KOPT-K1 (cell line): ENCODE results near the gene LTB4R.
"Not testable (repeated sequence)": the region's sequence is repeated elsewhere in the genome, so short reads cannot be mapped to it uniquely, and the experiment has no call there.

ENCODE experiments used
- H3K27ac ChIP-seq: fragments of 200-600 bp; sonication (generic); 2 replicates; pipeline ENCODE4 v1.5.1; 2016; ENCODE audit warnings: antibody characterized with exemption, mild to moderate bottlenecking, low read depth, low read length; ENCODE audit not compliant: poor library complexity, severe bottlenecking
- H3K36me3 ChIP-seq: fragments of 200-600 bp; sonication (generic); 2 replicates; pipeline ENCODE4 v1.5.1; 2017; ENCODE audit warnings: antibody characterized with exemption, mild to moderate bottlenecking, low read length, moderate library complexity; ENCODE audit not compliant: insufficient read depth
- H3K9me3 ChIP-seq: fragments of 200-600 bp; sonication (generic); 2 replicates; pipeline ENCODE4 v1.5.1; 2017; ENCODE audit warnings: antibody characterized with exemption, low read length, mild to moderate bottlenecking; ENCODE audit not compliant: insufficient read depth, poor library complexity, severe bottlenecking

LTB4R gene

DNA sequence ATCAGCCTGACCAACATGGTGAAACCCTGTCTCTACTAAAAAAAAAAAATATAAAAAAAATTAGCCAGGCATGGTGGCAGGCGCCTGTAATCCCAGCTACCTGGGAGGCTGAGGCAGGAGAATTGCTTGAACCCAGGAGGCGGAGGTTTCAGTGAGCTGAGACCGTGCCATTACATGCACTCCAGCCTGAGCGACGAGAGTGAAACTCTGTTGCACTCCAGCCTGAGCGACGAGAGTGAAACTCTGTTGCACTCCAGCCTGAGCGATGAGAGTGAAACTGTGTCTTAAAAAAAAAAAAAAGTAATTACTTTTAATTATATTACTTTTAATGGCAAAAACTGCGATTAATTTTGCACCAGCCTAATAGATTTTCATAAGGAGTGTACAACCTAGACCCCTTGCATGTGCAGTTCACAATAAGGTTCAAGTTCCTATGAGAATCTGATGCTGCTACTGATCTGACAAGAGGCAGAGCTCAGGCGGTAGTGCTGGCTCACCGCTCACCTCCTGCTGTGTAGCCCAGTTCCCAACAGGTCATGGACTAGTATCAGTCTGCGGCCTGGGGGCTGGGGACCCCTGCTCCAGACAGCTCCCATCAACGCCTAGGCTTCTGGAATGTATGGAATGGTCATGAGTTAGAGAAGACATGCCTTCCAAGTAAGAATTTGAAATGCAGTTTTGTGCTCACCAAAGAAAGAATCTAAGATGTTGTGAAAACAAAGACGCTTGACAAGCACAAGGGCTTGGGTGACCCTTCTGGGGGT is 10.1 kb downstream of the LTB4R start:
- H3K36me3 ChIP-seq: no peaks in the 10 kb centered on the region
- H3K27ac ChIP-seq: no peak overlapping the region
- no peaks in the 10 kb centered on the region for H3K9me3 ChIP-seq

DNA sequence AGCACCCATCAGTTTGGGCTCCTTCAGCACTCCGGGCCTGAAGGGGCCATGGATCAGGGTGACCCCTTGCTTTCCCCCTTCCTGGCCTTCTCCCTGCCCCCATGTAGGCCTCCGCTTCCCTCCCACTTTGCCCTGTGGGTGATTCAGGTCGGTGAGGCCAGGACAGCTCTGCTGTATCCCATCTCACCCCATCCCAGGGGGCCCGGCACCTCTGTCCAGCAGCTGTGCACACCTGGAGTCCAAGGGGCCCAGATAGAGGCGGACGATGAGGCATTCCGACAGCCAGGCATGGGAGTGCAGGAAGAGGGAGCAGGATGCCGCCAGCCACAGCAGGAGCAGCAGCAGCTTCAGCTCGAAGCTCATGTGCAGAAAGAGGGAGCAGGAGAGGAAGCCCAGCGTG is 11.4 kb downstream of the LTB4R start:
- no peaks in the 10 kb centered on the region for H3K9me3 ChIP-seq
- no peaks in the 10 kb centered on the region for H3K36me3 ChIP-seq
- H3K27ac ChIP-seq: no peak overlapping the region

DNA sequence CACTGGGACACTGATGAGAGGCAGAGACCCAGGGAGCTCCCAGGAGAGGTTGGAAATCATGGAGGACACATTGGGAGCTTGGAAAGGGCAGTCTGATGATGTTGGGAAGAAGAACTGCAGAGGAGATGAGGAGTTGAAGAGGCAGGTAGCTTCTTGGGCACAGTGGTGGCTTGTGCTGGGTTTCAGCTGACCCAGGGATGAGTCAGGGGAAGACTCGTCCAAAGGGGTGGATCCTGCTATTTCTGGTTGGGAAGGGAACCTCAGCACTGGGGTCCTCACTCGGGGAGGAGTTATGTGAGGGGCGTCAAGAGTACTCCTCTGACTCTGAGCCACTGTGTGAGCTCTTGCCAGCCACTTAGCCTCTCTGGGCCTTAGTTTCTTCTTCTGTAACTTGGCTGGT is 12.0 kb downstream of the LTB4R start:
- Histone ChIP-seq H3K36me3 (no peaks in the 10 kb centered on the region), H3K27ac (no peak overlapping the region), H3K9me3 (no peaks in the 10 kb centered on the region)

DNA sequence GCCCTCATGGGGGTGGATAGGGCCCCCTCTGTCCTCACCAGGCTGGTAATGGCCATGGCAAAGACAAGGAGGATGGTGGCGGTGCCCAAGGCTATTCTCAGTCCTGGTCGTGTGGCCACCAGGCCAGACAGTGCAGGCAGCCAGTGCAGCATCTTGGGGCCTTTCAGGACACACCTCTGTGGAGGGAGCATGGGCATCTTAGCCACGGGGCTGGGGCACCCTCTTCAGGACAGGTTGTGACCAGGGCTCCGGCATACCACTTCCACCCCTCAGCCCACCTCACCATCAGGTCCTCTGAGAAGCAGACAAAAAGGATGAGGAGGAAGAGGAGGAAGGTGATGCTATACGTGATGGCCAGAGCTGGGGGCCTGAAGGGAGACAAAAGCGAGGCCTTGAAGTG is 12.7 kb downstream of the LTB4R start:
- Histone ChIP-seq H3K9me3 (no peaks in the 10 kb centered on the region), H3K27ac (no peak overlapping the region), H3K36me3 (no peaks in the 10 kb centered on the region)

DNA sequence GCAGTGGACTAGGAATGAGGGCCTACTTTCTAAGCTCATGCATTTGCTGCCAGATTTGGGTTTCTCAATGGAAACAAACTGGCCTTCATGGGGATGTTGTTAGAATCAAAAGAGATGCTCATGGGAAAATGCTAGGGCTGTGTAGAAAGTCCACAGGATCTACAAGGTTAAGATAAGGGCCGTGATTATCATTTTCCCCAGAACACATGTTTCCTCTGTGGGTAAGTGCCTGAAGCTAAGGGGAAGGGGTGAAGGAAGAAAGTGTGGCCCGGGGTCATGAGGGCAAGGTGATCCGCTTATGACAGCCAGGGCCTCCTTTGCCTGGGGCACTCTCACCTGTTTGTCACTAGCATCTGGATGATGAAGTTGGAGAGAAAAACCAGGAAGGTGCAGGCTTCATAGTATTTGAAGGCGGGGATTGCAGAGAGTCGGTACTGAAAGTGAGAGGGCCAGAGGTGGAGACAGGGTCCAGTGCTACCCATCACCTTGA is 13.8 kb downstream of the LTB4R start:
- Histone ChIP-seq H3K36me3 (no peaks in the 10 kb centered on the region), H3K27ac (no peak overlapping the region), H3K9me3 (no peaks in the 10 kb centered on the region)

DNA sequence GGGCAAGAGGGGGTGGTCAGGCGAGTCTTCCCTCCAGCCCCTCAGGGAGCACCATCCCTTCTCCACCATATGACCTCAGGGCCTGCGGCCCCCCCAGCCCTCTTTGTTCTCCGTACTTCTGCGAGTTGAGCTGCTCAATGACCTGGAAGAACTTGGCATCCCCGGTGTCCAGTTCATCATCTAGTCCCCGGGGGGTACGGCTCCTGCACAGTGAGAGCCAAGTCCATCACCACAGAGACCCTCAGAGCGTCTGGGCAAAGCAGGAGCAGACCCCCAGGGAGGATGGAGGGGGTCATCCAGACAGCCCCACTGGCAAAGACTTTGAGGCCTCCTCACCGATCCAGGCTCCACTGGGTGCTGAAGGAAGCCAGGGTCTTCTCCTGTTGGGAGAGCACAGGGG is 14.7 kb downstream of the LTB4R start:
- Histone ChIP-seq H3K36me3 (no peaks in the 10 kb centered on the region), H3K9me3 (no peaks in the 10 kb centered on the region), H3K27ac (no peak overlapping the region)

DNA sequence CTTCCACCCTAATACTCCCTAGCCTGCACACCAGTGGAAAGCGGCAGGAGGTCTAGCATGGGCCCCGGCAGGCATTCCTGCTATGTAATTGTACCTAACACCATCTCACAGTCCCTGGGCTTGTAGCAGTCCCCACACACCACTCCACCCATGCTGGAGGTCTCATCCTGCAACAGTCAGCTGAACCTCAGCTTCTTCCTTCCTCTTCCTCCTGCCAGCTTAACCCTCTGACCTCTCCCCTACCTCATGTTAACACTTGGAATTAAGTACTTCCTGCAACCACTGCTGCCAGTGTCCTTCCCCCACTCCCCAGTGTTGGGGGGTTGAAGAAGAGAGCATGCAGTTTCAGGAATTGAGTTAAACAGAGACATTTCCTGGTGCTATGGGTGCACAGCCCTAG is 16.0 kb downstream of the LTB4R start:
- Histone ChIP-seq H3K9me3 (no peaks in the 10 kb centered on the region), H3K27ac (no peak overlapping the region), H3K36me3 (no peaks in the 10 kb centered on the region)

DNA sequence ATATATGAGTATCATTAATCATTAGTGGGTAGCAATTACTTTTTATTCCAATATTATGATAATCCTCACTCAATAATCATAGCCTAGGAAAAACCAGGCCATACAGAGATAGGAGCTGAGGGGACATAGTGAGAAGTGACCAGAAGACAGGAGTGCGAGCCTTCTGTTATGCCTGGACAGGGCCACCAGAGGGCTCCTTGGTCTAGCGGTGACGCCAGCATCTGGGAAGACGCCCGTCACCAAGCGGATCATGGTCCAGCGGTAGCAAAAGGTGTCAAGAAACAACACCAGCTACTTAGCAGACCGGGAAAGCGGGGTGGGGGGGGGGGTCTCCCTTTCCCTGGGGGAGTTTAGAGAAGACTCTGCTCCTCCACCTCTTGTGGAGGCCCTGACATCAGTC is 16.6 kb downstream of the LTB4R start:
- H3K9me3 ChIP-seq, H3K27ac ChIP-seq, H3K36me3 ChIP-seq: not testable (repeated sequence)

DNA sequence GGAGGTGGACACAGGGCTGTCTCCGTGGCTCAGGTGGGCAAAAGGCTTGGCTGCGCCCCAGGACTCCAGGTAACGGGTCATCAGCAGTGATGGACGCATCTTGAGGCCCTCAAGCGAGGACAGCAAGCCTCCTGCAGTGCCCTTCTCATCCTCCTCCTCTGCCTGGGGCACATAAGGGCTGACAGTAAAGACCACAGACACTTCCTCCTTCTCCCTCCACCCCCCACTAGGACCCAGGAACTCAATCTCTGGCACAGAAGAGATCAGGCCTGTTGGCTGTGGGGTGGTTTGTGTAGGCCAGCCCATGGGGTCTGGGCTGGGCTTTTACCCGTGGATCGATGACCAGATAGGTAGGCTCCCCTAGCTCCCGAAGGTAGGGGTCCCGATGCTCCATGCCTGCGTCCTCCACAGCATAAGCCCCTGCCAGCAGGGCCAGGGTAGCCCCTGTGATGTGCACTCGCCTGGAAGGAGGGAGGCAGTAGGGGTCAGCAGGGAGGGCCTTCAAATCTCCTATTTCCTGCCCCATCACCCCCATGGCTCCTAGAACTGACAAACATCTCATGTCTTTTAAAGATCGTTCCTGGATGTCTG is 17.9 kb downstream of the LTB4R start:
- Histone ChIP-seq H3K9me3 (no peaks in the 10 kb centered on the region), H3K27ac (no peak overlapping the region), H3K36me3 (no peaks in the 10 kb centered on the region)

DNA sequence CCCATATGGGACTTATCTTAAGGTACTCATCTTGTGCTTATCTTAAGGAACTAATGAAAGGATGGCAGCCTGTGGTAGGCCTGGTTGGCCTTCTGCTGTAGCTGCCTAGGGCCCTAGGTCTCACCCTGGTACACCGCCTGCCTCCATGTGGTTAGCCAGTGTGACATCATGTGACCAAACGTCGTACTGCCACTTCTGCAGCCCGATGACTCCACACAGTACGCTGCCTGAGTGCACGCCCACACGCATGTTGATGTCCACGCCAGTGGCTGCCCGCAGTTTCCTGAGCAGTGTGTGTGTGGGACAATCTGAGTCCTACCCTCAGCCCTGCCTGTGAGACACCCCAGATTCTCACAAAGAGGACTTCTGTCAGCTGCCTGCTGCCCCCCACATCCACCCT is 18.4 kb downstream of the LTB4R start:
- H3K27ac ChIP-seq: no peak overlapping the region

DNA sequence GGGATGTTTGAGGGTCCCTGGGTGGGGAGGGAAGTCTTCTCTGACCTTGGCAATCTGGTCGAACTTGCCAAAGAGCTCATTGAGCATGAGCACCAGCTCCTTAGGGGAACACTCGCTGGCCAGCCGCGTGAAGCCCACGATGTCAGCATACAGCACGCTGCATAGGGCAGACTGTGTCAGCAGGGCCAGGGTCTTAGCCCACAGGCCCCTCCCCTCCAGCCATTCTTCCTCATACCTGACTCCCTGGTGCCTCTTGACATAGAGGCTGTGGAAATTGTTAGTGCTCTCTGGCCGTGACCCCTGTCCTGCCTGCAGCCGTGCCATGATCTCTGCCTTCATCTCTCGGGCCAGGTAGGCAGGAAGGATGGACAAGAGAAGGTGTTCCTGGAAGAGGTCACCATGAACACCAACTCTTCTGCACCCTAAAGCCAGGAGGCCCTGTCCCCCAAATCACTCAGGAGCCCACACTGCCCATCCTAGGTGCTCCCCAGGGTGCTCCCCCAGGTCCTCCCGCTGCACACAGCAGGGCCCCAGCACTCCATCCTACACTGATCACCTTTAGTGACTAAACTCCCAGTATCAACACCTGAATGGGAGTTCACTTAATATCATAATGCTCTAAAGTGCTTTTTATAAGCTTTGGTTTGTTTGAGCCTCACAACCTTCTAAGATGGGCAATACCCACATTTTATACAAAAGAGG is 19.8 kb downstream of the LTB4R start:
- H3K9me3 ChIP-seq: no peaks in the 10 kb centered on the region
- H3K27ac ChIP-seq: no peak overlapping the region
- H3K36me3 ChIP-seq: no peaks in the 10 kb centered on the region

More for the DNA sequence above, 18.4 kb downstream of the LTB4R start:
- Histone ChIP-seq H3K36me3 (no peaks in the 10 kb centered on the region), H3K9me3 (no peaks in the 10 kb centered on the region)

DNA sequence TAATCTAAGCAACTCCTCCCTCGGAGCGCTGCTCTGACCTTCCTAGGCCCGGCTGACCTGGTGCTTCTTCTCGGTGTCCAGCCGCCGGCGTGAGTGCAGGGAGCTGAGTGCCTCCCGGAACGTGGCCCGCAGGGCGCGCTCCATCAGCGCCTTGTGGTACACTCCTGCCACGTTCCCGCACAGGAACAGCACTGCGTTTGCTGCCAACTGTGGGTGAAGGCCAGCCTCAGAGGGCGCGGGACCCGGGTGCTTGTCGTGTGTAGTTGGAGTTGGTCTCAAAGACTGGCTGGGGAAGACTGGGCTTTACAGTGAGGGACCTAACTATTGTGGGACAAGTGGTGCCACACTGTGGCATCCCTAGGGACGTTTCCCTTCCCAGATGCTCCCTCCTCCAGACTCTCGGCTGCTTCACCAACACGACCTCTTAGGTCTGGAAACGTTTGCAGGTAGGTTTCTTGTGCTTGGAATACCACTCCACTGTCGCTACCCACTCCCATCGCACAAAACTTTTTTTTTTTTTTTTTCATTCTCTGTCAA is 20.5 kb downstream of the LTB4R start:
- Histone ChIP-seq H3K36me3 (no peaks in the 10 kb centered on the region), H3K9me3 (no peaks in the 10 kb centered on the region), H3K27ac (no peak overlapping the region)

DNA sequence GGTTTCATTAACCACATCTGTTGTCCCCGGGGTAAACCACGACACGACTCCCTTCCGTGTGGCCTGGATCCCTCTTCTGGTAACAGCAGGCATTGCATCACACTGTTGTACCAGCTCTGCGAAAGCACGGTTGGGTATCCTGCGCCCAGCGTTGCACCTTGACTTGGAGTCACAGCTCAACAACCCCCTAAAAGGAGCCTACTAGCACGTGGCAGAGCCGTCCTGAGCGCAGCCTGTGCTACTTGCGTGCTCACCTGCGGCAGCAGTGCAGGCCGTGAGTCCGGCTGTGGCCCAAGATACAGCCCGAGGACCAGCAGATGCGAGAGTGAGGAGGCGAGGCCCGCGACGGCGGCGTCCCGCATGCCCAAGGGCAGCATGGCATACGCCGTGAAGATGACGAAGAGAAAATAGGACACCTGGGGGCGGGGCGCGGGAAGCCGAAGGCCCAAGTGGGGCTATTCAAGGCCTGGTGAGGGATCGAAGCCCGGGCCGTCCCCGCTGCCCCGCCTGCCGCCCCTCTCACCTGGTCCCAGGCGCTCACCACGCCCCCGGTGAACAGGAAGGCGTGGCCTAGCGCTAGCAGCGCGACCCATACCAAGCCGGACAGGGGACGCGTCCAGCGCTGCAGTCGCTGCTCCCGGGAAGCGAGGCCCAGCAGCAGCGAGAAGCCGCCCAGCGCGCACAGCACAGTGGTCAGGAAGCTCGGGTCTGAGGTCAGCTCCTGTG is 21.1 kb downstream of the LTB4R start:
- no peaks in the 10 kb centered on the region for H3K36me3 ChIP-seq
- H3K27ac ChIP-seq: no peak overlapping the region
- H3K9me3 ChIP-seq: no peaks in the 10 kb centered on the region

DNA sequence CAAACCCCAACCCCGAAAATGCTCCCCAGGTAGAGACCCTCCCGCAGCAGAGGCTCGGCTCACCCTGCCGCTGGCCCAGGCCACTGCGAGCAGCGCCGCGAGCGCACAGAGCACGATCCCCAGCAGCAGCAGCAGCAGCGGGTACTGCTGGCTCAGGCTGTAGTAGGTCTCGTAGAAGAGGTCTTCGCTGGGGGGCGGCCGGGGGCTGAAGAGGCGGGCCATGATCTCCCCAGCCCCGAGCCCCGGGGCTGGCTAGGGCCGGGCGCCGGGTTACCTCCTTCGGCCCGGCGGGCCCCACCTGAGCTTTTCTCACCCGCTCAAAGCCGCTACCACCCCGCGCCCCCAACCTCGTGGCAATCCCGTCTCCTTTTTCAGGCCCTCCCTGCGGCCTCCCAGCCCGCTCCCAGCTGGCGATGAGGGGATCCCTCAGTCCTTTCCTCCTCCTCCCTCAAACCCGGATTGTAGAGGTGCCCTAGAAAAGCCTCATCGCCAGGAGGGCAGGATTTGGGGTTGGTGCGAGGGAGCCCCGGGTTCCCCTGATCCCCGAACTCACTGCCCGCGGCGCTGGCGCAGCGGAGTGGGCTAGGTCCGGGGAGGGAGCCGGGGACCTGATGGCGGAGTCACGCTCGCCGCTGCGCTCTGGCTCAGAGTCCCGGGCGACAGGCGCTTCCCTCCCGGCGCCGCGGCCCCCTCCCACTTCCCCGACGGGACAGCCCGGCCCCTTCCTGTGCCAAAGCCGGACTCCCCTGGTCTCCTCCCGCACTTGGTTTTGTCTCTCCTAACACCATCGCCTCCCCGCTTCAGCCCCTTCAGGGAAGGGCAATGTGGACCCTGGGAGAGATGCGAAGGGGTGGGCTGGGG is 23.4 kb downstream of the LTB4R start, which contains the start of gene ADCY4:
Gene ADCY4, minus strand, starts transcription at position 641 of the 861 bp plus-strand sequence. Its CDS starts 419 bp downstream, at position 222.
- Histone ChIP-seq H3K27ac (no peak within 1 kb of the TSS), H3K9me3 (no peaks in the 10 kb centered on the region), H3K36me3 (no peaks in the 10 kb centered on the region)
